Islet of Langerhans (tissue), 1 donor: ENCODE measurements around the gene MMP15.
"Not testable (repeated sequence)": the region's sequence is repeated elsewhere in the genome, so short reads cannot be mapped to it uniquely, and the experiment has no call there.

Experiments used
- FAIRE-seq: peaks from one replicate; lab custom pipeline; 2011; peaks lifted over from hg19 to GRCh38; lab: Jason Lieb, UNC

Gene MMP15

GRCh38 chr16:58086381-58087208 is 61.0 kb downstream of the MMP15 start:
- no peak for FAIRE-seq

- no peak for FAIRE-seq
These were observed 61.8 kb downstream of the MMP15 start for GRCh38 chr16:58087209-58087913.

- no peak for FAIRE-seq
These were observed 62.5 kb downstream of the MMP15 start for GRCh38 chr16:58088091-58088490.

GRCh38 chr16:58090396-58090795 is 64.8 kb downstream of the MMP15 start:
- FAIRE-seq, result not testable (repeated sequence)

GRCh38 chr16:58094026-58094425 is 68.5 kb downstream of the MMP15 start:
- FAIRE-seq, result no peak

GRCh38 chr16:58094791-58095574 is 69.4 kb downstream of the MMP15 start:
- FAIRE-seq, result no peak

- FAIRE-seq, result not testable (repeated sequence)
These were observed 70.0 kb downstream of the MMP15 start for GRCh38 chr16:58095575-58095960.

- FAIRE-seq, result no peak
These were observed 70.7 kb downstream of the MMP15 start for GRCh38 chr16:58096249-58096648.
